ENCODE data around the gene EHD4. TPM values are rescaled to one million over a fixed set of nuclear protein-coding genes. Genes with fewer than 3 reads are reported as not detected.

The EHD4 gene
- total and polyA plus RNA-seq, 9 of the 15 experiments (the other 6 are each of a cell fraction or from before 2014, with no cell fraction given) = 0.89 to 10.3 (median 6.4) TPM

DNA sequence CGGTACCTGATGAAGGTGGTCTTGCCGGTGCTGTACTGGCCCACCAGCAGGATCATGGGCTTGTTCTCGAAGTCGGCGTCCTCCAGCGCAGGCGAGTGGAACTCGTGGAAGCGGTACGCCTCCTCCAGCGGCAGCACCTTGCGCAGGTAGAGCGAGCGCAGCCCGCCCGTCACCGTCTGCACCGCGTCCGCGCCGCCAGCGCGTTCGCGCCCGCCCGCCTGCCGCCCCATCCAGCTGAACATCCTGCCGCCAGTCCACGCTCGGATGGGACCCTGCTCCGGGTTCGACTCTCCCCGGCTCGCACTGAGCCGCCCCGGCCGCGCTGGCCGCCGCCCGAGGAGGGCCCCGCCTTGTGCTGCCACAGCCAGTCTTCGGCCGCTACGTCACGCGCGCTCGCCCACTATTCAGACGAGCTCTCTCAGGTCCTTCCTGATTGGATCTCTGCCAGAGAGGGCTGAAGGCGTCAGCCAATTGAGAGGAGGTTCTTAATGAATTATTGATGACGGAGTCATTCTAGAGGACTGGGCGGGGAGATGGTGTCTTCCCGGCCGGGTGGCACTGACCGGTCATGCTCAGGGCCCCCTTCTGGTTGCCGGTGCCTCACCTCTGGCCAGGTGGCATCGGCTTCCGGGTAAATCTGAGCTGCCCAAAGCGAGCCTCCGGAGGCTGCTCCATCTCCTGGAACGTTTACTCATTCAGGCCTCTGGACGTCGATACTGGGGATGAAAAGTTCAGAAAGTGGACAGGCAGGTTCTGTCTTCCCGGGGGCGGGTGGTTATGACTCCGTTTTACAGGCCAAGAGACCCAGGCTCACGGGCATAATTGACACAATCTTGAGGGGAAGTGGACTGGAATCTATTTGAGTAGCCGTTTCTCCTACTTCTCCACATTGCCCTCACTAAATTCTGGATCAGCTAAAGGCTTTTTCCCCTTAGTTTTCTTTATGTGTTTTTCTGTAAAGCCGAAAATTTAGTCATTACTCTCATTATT is at the start of gene EHD4 (continued):
- TF ChIP-seq, protein P1, sequence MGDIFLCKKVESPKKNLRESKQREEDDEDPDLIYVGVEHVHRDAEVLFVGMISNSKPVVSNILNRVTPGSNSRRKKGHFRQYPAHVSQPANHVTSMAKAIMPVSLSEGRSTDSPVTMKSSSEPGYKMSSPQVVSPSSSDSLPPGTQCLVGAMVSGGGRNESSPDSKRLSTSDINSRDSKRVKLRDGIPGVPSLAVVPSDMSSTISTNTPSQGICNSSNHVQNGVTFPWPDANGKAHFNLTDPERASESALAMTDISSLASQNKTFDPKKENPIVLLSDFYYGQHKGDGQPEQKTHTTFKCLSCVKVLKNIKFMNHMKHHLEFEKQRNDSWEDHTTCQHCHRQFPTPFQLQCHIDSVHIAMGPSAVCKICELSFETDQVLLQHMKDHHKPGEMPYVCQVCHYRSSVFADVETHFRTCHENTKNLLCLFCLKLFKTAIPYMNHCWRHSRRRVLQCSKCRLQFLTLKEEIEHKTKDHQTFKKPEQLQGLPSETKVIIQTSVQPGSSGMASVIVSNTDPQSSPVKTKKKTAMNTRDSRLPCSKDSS (IDR thresholded peaks at IDR 0.05; ENCODE audit: low read depth, partially characterized antibody) = no peak
- no peak for TF ChIP-seq XRCC3 (IDR thresholded peaks at IDR 0.05)
- TF ChIP-seq ETV1 (tag; conservative IDR thresholded peaks at IDR 0.05; ENCODE audit: low read depth) = peak; percentile 47
- TF ChIP-seq GABPA (tag; conservative IDR thresholded peaks at IDR 0.05; ENCODE audit: low read depth) = peak; percentile 50; the same call in 1 of the 2 replicates
- TF ChIP-seq, protein P2, sequence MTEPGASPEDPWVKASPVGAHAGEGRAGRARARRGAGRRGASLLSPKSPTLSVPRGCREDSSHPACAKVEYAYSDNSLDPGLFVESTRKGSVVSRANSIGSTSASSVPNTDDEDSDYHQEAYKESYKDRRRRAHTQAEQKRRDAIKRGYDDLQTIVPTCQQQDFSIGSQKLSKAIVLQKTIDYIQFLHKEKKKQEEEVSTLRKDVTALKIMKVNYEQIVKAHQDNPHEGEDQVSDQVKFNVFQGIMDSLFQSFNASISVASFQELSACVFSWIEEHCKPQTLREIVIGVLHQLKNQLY (CRISPR knock-in tag; conservative IDR thresholded peaks at IDR 0.05) = no peak
- peak; percentile 11; the same call in 1 of the 2 replicates for TF ChIP-seq SOX6 (IDR thresholded peaks at IDR 0.05)
- peak; percentile 60; the same call in 1 of the 2 replicates for TF ChIP-seq POLR2AphosphoS5 (IDR thresholded peaks at IDR 0.05; ENCODE audit: control insufficient read depth, insufficient read depth, low read depth, low read length)
- peak; percentile 9 for TF ChIP-seq PHF20 (IDR thresholded peaks at IDR 0.05; ENCODE audit: partially characterized antibody)
- no peak for TF ChIP-seq RAD51 (IDR thresholded peaks at IDR 0.05; ENCODE audit: borderline replicate concordance, low read depth)
- TF ChIP-seq POLR3G (IDR thresholded peaks at IDR 0.05; ENCODE audit: extremely low read depth, insufficient read length, insufficient replicate concordance) = no peak
- TF ChIP-seq HNRNPLL (IDR thresholded peaks at IDR 0.05; ENCODE audit: low read depth, low read length, poor library complexity, severe bottlenecking) = peak; percentile 69
- TF ChIP-seq, protein P3, sequence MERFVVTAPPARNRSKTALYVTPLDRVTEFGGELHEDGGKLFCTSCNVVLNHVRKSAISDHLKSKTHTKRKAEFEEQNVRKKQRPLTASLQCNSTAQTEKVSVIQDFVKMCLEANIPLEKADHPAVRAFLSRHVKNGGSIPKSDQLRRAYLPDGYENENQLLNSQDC (CRISPR knock-in tag; IDR thresholded peaks at IDR 0.05) = no peak
- no peak for TF ChIP-seq RUNX1 (IDR thresholded peaks at IDR 0.05; ENCODE audit: low read depth)
- no peak for TF ChIP-seq GATA2 (CRISPR knock-in tag; IDR thresholded peaks at IDR 0.05)
- TF ChIP-seq, protein P4, sequence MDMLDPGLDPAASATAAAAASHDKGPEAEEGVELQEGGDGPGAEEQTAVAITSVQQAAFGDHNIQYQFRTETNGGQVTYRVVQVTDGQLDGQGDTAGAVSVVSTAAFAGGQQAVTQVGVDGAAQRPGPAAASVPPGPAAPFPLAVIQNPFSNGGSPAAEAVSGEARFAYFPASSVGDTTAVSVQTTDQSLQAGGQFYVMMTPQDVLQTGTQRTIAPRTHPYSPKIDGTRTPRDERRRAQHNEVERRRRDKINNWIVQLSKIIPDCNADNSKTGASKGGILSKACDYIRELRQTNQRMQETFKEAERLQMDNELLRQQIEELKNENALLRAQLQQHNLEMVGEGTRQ (CRISPR knock-in tag; IDR thresholded peaks at IDR 0.05) = no peak
- no peak for TF ChIP-seq SMARCB1 (IDR thresholded peaks at IDR 0.05; ENCODE audit: insufficient read length, low read depth)
- TF ChIP-seq ZNF174 (CRISPR knock-in tag; IDR thresholded peaks at IDR 0.05) = no peak
- TF ChIP-seq, protein P5, sequence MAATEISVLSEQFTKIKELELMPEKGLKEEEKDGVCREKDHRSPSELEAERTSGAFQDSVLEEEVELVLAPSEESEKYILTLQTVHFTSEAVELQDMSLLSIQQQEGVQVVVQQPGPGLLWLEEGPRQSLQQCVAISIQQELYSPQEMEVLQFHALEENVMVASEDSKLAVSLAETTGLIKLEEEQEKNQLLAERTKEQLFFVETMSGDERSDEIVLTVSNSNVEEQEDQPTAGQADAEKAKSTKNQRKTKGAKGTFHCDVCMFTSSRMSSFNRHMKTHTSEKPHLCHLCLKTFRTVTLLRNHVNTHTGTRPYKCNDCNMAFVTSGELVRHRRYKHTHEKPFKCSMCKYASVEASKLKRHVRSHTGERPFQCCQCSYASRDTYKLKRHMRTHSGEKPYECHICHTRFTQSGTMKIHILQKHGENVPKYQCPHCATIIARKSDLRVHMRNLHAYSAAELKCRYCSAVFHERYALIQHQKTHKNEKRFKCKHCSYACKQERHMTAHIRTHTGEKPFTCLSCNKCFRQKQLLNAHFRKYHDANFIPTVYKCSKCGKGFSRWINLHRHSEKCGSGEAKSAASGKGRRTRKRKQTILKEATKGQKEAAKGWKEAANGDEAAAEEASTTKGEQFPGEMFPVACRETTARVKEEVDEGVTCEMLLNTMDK (IDR thresholded peaks at IDR 0.05; ENCODE audit: borderline replicate concordance, insufficient read depth, low read depth, low read length, poor library complexity, severe bottlenecking) = peak; percentile 74
- peak; percentile 90 for TF ChIP-seq ATF7 (IDR thresholded peaks at IDR 0.05)
- no peak for TF ChIP-seq MECOM (CRISPR knock-in tag; IDR thresholded peaks at IDR 0.05)
- no peak for TF ChIP-seq ELF4 (CRISPR knock-in tag; IDR thresholded peaks at IDR 0.05)
- no peak for TF ChIP-seq ILK (tag; IDR thresholded peaks at IDR 0.05; ENCODE audit: borderline replicate concordance, low read depth)

All from K562 (cell line).